Erythroblast (primary cell): ENCODE measurements around the gene CDC42EP5.

Experiments used
- GATA1 ChIP-seq: IDR thresholded peaks from 2 replicates; pipeline ENCODE4 v1.6.1; 2011; ENCODE audit warnings: low read depth, mild to moderate bottlenecking, control low read depth, low read length, moderate library complexity
- POLR2A ChIP-seq: IDR thresholded peaks from 2 replicates; pipeline ENCODE4 v1.6.1; 2011; ENCODE audit warnings: mild to moderate bottlenecking, low read length

DNA sequence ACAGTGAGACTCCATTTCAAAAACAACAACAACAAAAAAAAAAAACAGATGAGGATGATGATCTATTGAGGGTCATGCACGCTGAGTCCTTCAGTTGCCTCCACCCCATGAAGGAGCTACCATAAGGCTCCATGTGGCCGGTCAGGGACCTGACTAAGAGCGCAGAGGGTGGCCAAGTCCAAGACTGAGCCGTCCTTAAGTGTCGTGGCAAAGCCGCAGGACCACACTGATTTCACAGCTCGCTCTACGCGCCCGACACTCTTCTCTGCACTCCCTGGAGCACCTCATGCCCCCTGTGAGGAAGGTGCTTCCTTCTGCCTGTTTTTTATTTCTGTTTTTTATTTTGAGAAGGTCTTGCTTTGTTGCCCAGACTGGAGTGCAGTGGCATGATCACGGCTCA lies 45.5 kb downstream of the CDC42EP5 start:
- TF ChIP-seq POLR2A = no peak
- TF ChIP-seq GATA1 = no peak
